Nephron progenitor cell (in vitro differentiated cells): ENCODE data around the gene FLT1.

Experiments
- DNase-seq: peaks from one replicate; pipeline ENCODE4 v3.0.0; 2021
- H3K27ac Mint-ChIP-seq: 2 replicates; pipeline ENCODE4 v1.8.0; 2021; ENCODE audit warnings: mild to moderate bottlenecking, moderate library complexity, mixed read lengths
- H3K27me3 Mint-ChIP-seq: 2 replicates; pipeline ENCODE4 v1.8.0; 2021; ENCODE audit warnings: mild to moderate bottlenecking, low read depth, mixed read lengths; ENCODE audit not compliant: poor library complexity
- H3K36me3 Mint-ChIP-seq: 2 replicates; pipeline ENCODE4 v1.8.0; 2021; ENCODE audit warnings: low read depth, mixed read lengths
- H3K4me1 Mint-ChIP-seq: 2 replicates; pipeline ENCODE4 v1.8.0; 2021; ENCODE audit warnings: mixed read lengths
- H3K4me3 Mint-ChIP-seq: 2 replicates; pipeline ENCODE4 v1.8.0; 2021; ENCODE audit warnings: mild to moderate bottlenecking, moderate library complexity, mixed read lengths
- H3K9me3 Mint-ChIP-seq: 2 replicates; pipeline ENCODE4 v1.8.0; 2021; ENCODE audit warnings: mild to moderate bottlenecking, moderate library complexity, mixed read lengths
- TF ChIP-seq, protein P1 (sequence below): fragments of 200-600 bp; sonication (generic); IDR thresholded peaks from 2 replicates; pipeline ENCODE4 v1.5.0; 2021; ENCODE audit warnings: antibody characterized with exemption

The FLT1 gene

GRCh38 chr13:28475916-28476725, 18.8 kb downstream of the FLT1 start:
- DNase-seq: no peak
- TF ChIP-seq, protein P1, sequence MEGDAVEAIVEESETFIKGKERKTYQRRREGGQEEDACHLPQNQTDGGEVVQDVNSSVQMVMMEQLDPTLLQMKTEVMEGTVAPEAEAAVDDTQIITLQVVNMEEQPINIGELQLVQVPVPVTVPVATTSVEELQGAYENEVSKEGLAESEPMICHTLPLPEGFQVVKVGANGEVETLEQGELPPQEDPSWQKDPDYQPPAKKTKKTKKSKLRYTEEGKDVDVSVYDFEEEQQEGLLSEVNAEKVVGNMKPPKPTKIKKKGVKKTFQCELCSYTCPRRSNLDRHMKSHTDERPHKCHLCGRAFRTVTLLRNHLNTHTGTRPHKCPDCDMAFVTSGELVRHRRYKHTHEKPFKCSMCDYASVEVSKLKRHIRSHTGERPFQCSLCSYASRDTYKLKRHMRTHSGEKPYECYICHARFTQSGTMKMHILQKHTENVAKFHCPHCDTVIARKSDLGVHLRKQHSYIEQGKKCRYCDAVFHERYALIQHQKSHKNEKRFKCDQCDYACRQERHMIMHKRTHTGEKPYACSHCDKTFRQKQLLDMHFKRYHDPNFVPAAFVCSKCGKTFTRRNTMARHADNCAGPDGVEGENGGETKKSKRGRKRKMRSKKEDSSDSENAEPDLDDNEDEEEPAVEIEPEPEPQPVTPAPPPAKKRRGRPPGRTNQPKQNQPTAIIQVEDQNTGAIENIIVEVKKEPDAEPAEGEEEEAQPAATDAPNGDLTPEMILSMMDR: no peak
- Mint-ChIP-seq H3K4me1 (peaks cover 65% of the 10 kb centered on the region), H3K4me3 (no peak overlapping the region), H3K27me3 (peaks cover 5% of the 10 kb centered on the region), H3K36me3 (peaks cover 7% of the 10 kb centered on the region), H3K9me3 (peaks cover 9% of the 10 kb centered on the region), H3K27ac (no peak overlapping the region)

DNA sequence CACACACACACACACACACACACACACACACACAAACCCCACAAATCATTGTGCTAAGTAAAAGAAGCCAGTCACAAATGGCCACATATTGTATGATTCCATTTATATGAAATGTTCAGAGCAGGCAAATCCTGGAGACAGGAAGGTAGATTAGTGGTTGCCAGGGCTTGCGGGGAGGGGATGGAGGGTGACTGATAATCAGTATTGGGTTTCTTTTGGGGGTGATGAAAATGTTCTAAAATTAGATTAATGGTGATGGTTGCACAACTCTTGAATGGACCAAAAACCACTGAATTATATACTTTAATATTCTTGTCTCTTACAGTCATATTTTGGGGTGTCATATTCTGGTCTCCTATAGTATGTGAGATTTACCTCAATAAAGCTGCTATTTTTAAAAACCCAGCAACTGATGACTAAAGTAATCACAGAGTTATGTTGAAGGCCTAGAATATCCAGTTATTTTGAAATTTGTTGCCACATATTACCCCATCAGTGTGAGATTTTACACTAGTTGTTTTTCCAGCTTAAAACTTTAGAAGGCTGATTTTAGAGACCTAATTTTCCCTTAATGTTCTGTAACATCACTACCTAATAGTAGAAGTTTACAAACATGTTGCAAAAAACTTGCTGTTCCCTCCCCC, 20.3 kb downstream of the FLT1 start:
- no peak overlapping the region for H3K4me3 Mint-ChIP-seq
- peaks cover 9% of the 10 kb centered on the region for H3K9me3 Mint-ChIP-seq
- no peak overlapping the region for H3K27ac Mint-ChIP-seq
- TF ChIP-seq, protein P1: no peak
- H3K4me1 Mint-ChIP-seq: peaks cover 59% of the 10 kb centered on the region
- peaks cover 7% of the 10 kb centered on the region for H3K36me3 Mint-ChIP-seq
- H3K27me3 Mint-ChIP-seq: peaks cover 4% of the 10 kb centered on the region
- no peak for DNase-seq

- Mint-ChIP-seq H3K4me1 (peaks cover 46% of the 10 kb centered on the region), H3K36me3 (peaks cover 7% of the 10 kb centered on the region), H3K27me3 (peaks cover 7% of the 10 kb centered on the region), H3K9me3 (peaks cover 9% of the 10 kb centered on the region), H3K4me3 (no peak overlapping the region), H3K27ac (no peak overlapping the region)
- no peak for DNase-seq
- TF ChIP-seq, protein P1: no peak
These were observed 21.9 kb downstream of the FLT1 start for GRCh38 chr13:28473044-28473443.

GRCh38 chr13:28471421-28471820, 23.5 kb downstream of the FLT1 start:
- H3K4me3 Mint-ChIP-seq: no peak overlapping the region
- no peak for DNase-seq
- H3K27me3 Mint-ChIP-seq: peaks cover 7% of the 10 kb centered on the region
- peaks cover 7% of the 10 kb centered on the region for H3K36me3 Mint-ChIP-seq
- H3K27ac Mint-ChIP-seq: no peak overlapping the region
- H3K4me1 Mint-ChIP-seq: peaks cover 40% of the 10 kb centered on the region
- TF ChIP-seq, protein P1: no peak
- H3K9me3 Mint-ChIP-seq: peaks cover 9% of the 10 kb centered on the region

GRCh38 chr13:28470296-28470695, 24.6 kb downstream of the FLT1 start:
- Mint-ChIP-seq H3K27me3 (peaks cover 7% of the 10 kb centered on the region), H3K9me3 (peaks cover 9% of the 10 kb centered on the region), H3K27ac (no peak overlapping the region), H3K4me3 (no peak overlapping the region), H3K36me3 (peaks cover 7% of the 10 kb centered on the region), H3K4me1 (peaks cover 30% of the 10 kb centered on the region)
- TF ChIP-seq, protein P1: no peak
- DNase-seq: no peak
